H1 (cell line): ENCODE results near the gene COL8A1. TPM values are rescaled to one million over a fixed set of nuclear protein-coding genes. Genes with fewer than 3 reads are reported as not detected.

Source experiments
- CTCF ChIA-PET: fragments of 300-600 bp; sonication (Branson Sonifier 250); formaldehyde crosslinking; loops from one replicate; lab custom pipeline; 2021; ENCODE audit not compliant: partially characterized antibody; lab: Charles Lee
- POLR2A ChIA-PET: fragments of 300-600 bp; sonication (Branson Sonifier 250); formaldehyde crosslinking; loops from one replicate; lab custom pipeline; 2021; ENCODE audit warnings: inconsistent platforms; ENCODE audit not compliant: partially characterized antibody; lab: Charles Lee
- DNase-seq, 2 experiments: peaks; one replicate each; pipeline versions ENCODE4 v3.0.0 to v3.0.0-alpha.2; 2010 to 2022; ENCODE audit warnings: low spot score in 2 of 2, low read depth in 1 of 2, mixed read lengths in 1 of 2
- FAIRE-seq: peaks from 2 replicates; lab custom pipeline; 2011; peaks lifted over from hg19 to GRCh38; lab: Jason Lieb, UNC
- H2AFZ ChIP-seq: 2 replicates; pipeline ENCODE4 v1.8.1; 2012; ENCODE audit warnings: low read length, inconsistent platforms
- H2AK5ac ChIP-seq: 2 replicates; pipeline ENCODE4 v1.6.1; 2013; ENCODE audit warnings: low read depth, low read length
- H2BK120ac ChIP-seq: replicated peaks from 2 replicates; pipeline ENCODE3; 2013; ENCODE audit warnings: low read depth, low read length, inconsistent platforms
- H2BK12ac ChIP-seq: 2 replicates; pipeline ENCODE4 v1.6.1; 2013; ENCODE audit warnings: low read depth, low read length
- H2BK15ac ChIP-seq: 2 replicates; pipeline ENCODE4 v1.6.1; 2013; ENCODE audit warnings: low read length
- H2BK20ac ChIP-seq: 2 replicates; pipeline ENCODE4 v1.6.1; 2013; ENCODE audit warnings: low read length
- H2BK5ac ChIP-seq: 2 replicates; pipeline ENCODE4 v1.6.1; 2013; ENCODE audit warnings: low read depth, low read length
- H3K14ac ChIP-seq: 2 replicates; pipeline ENCODE4 v1.6.1; 2013; ENCODE audit warnings: inconsistent platforms; ENCODE audit not compliant: insufficient read length
- H3K18ac ChIP-seq: 2 replicates; pipeline ENCODE4 v1.6.1; 2013; ENCODE audit warnings: low read length; ENCODE audit errors: extremely low read depth
- H3K23ac ChIP-seq: 2 replicates; pipeline ENCODE4 v1.6.1; 2013; ENCODE audit warnings: inconsistent platforms; ENCODE audit not compliant: insufficient read length
- H3K23me2 ChIP-seq: 2 replicates; pipeline ENCODE4 v1.6.1; 2013; ENCODE audit warnings: low read depth, low read length
- H3K27ac ChIP-seq: 2 replicates; pipeline ENCODE4 v1.6.1; 2011; ENCODE audit warnings: low read depth, low read length, inconsistent platforms
- H3K27me3 ChIP-seq, 4 experiments: replicated peaks in 1 of 4; 1 replicate in 1 of 4; 2 replicates in 3 of 4; pipeline versions ENCODE4 v1.6.1 to v1.8.1; 2011 to 2013; ENCODE audit warnings: low read length in 3 of 4, mild to moderate bottlenecking in 3 of 4, inconsistent platforms in 2 of 4, mixed read lengths in 2 of 4, moderate library complexity in 1 of 4; ENCODE audit not compliant: control insufficient read depth in 3 of 4, insufficient read depth in 3 of 4; ENCODE audit errors: extremely low read depth in 1 of 4
- H3K36me3 ChIP-seq, 4 experiments: 2 replicates each; pipeline versions ENCODE4 v1.6.1 to v1.8.1; 2011 to 2013; ENCODE audit warnings: mild to moderate bottlenecking in 4 of 4, low read length in 3 of 4, moderate library complexity in 2 of 4, control low read depth in 1 of 4, inconsistent platforms in 1 of 4; ENCODE audit not compliant: insufficient read depth in 4 of 4, control insufficient read depth in 2 of 4
- H3K4ac ChIP-seq: replicated peaks from 2 replicates; pipeline ENCODE3; 2013; ENCODE audit warnings: low read length, low read depth, mixed read lengths, inconsistent platforms; ENCODE audit not compliant: insufficient read length
- H3K4me1 ChIP-seq, 4 experiments: replicated peaks in 1 of 4; 1 replicate in 1 of 4; 2 replicates in 3 of 4; pipeline versions ENCODE4 v1.6.1 to v1.8.1; 2011 to 2013; ENCODE audit warnings: low read length in 3 of 4, inconsistent platforms in 2 of 4, mixed read lengths in 1 of 4; ENCODE audit not compliant: insufficient read depth in 4 of 4, control insufficient read depth in 3 of 4
- H3K4me2 ChIP-seq, 2 experiments: 2 replicates each; pipeline versions ENCODE4 v1.6.1 to v1.8.1; 2011 to 2013; ENCODE audit warnings: low read depth in 2 of 2, low read length in 2 of 2, control low read depth in 1 of 2, inconsistent platforms in 1 of 2, mild to moderate bottlenecking in 1 of 2; ENCODE audit not compliant: insufficient read depth in 1 of 2
- H3K4me3 ChIP-seq, 4 experiments: fragments of 200-600, 300-600 bp in 1 of 4; sonication (generic), shearing (Covaris generic), sonication (Bioruptor Twin) in 1 of 4; 2 replicates each; pipeline versions ENCODE4 v1.5.1 to v1.8.1; 2011 to 2016; ENCODE audit warnings: low read length in 4 of 4, low read depth in 3 of 4, control low read depth in 2 of 4, inconsistent platforms in 2 of 4, mild to moderate bottlenecking in 2 of 4, mixed read lengths in 1 of 4, moderate library complexity in 1 of 4; ENCODE audit not compliant: insufficient read depth in 2 of 4; ENCODE audit errors: extremely low read depth in 1 of 4
- H3K56ac ChIP-seq: replicated peaks from 2 replicates; pipeline ENCODE3; 2013; ENCODE audit warnings: low read depth, mild to moderate bottlenecking, mixed read lengths, low read length, inconsistent platforms; ENCODE audit not compliant: insufficient read length
- H3K79me1 ChIP-seq: 2 replicates; pipeline ENCODE4 v1.6.1; 2013; ENCODE audit warnings: low read depth, low read length, control low read depth
- H3K79me2 ChIP-seq, 2 experiments: 2 replicates each; pipeline versions ENCODE4 v1.6.1 to v1.8.1; 2012 to 2013; ENCODE audit warnings: low read length in 2 of 2, mild to moderate bottlenecking in 2 of 2, inconsistent platforms in 1 of 2; ENCODE audit not compliant: insufficient read depth in 2 of 2, control insufficient read depth in 1 of 2
- H3K9ac ChIP-seq, 4 experiments: replicated peaks in 1 of 4; 1 replicate in 1 of 4; 2 replicates in 3 of 4; pipeline versions ENCODE4 v1.6.1 to v1.8.1; 2011 to 2013; ENCODE audit warnings: low read depth in 3 of 4, low read length in 3 of 4, control low read depth in 2 of 4, mild to moderate bottlenecking in 2 of 4, moderate library complexity in 2 of 4, inconsistent platforms in 1 of 4; ENCODE audit errors: extremely low read depth in 1 of 4
- H3K9me3 ChIP-seq, 2 experiments: 2 replicates each; pipeline versions ENCODE4 v1.6.1 to v1.8.1; 2012 to 2013; ENCODE audit warnings: mild to moderate bottlenecking in 2 of 2, moderate library complexity in 2 of 2, control low read depth in 1 of 2, inconsistent platforms in 1 of 2, low read depth in 1 of 2, low read length in 1 of 2, mixed read lengths in 1 of 2; ENCODE audit not compliant: insufficient read depth in 2 of 2
- H4K20me1 ChIP-seq, 2 experiments: replicated peaks in 1 of 2; 2 replicates each; pipeline versions ENCODE3 to v1.8.1; 2011 to 2013; ENCODE audit warnings: inconsistent platforms in 2 of 2, low read length in 2 of 2, mild to moderate bottlenecking in 1 of 2; ENCODE audit not compliant: insufficient read depth in 2 of 2, control insufficient read depth in 1 of 2
- H4K5ac ChIP-seq: 2 replicates; pipeline ENCODE4 v1.6.1; 2013; ENCODE audit warnings: low read length, low read depth, mixed read lengths, inconsistent platforms; ENCODE audit not compliant: insufficient read length
- H4K8ac ChIP-seq: 2 replicates; pipeline ENCODE4 v1.8.0; 2013; ENCODE audit warnings: mild to moderate bottlenecking, moderate library complexity, low read length, inconsistent platforms; ENCODE audit not compliant: insufficient read depth; ENCODE audit errors: extremely low read depth
- H4K91ac ChIP-seq: replicated peaks from 2 replicates; pipeline ENCODE3; 2013; ENCODE audit warnings: low read length, mixed read lengths, inconsistent platforms; ENCODE audit not compliant: insufficient read length
- HDAC2 ChIP-seq, 2 experiments: fragments of 300-600 bp in 1 of 2; sonication (generic) in 1 of 2; IDR thresholded peaks; 2 replicates each; pipeline ENCODE4 v1.6.1; 2011 to 2012; ENCODE audit warnings: low read depth in 2 of 2, low read length in 2 of 2, mild to moderate bottlenecking in 2 of 2, moderate library complexity in 2 of 2, borderline replicate concordance in 1 of 2, inconsistent platforms in 1 of 2
- KDM4A ChIP-seq: IDR thresholded peaks from one replicate; pipeline ENCODE4 v1.7.1; 2012; ENCODE audit warnings: low read depth, mild to moderate bottlenecking, moderate library complexity, low read length, inconsistent platforms; ENCODE audit not compliant: severe bottlenecking
- SRF ChIP-seq: IDR thresholded peaks from 2 replicates; pipeline ENCODE4 v1.6.1; 2011; ENCODE audit warnings: mild to moderate bottlenecking, low read depth, low read length, moderate library complexity
- WGBS, 2 experiments: shearing (Covaris generic) in 1 of 2; methylation state at CpG; one replicate each; pipeline versions ENCODE4 v1.1.6 to v1.1.7; 2013 to 2015; ENCODE audit warnings: low lambda C conversion rate in 2 of 2, mixed read lengths in 2 of 2, inconsistent platforms in 1 of 2, low coverage in 1 of 2, missing lambda C conversion rate in 1 of 2; ENCODE audit not compliant: insufficient replicate concordance in 2 of 2, insufficient coverage in 1 of 2, insufficient read length in 1 of 2; ENCODE audit errors: extremely low coverage in 1 of 2, missing lambda C conversion rate in 1 of 2; 5-methylcytosine and 5-hydroxymethylcytosine counted together
- polyA plus RNA-seq, 7 experiments: library from polyadenylated mRNA; depleted of rRNA in 3 of 7; stranded (reverse) in 5 of 7; unstranded in 2 of 7; fragments of >200 nt in 5 of 7; fragments of 200-250 nt in 2 of 7; gene quantifications; 1 replicate in 5 of 7; 2 replicates in 1 of 7; 4 replicates in 1 of 7; pipeline versions ENCODE4 v1.2.1 to v1.2.3, GENCODE V29; 2011 to 2013; ENCODE audit warnings: missing spikeins in 2 of 7, mixed read lengths in 2 of 7
- total RNA-seq: library from RNA; stranded (reverse); fragmentation: NEBNext Ultra II Directional; extraction: Animal tissue kit (Norgen Biotek cat#: 25700); gene quantifications from 2 replicates; pipeline ENCODE4 v1.2.1, GENCODE V29; 2021

COL8A1 gene
- total and polyA plus RNA-seq, 2 of the 8 experiments (the other 6 are each of a cell fraction or from before 2014, with no cell fraction given) = 0.21 to 1.2 TPM

GRCh38 chr3:99624496-99625236 lies 13.7 kb upstream of the COL8A1 start:
- Histone ChIP-seq H4K8ac (no peak overlapping the region; the same call in 1 of the 2 replicates), H2AFZ (no peak overlapping the region), H3K18ac (no peak overlapping the region), H3K4me3 (no peak overlapping the region), H3K23me2 (no peaks in the 10 kb centered on the region), H3K79me1 (no peaks in the 10 kb centered on the region), H4K20me1 (no peaks in the 10 kb centered on the region), H3K4ac (no peak overlapping the region), H3K79me2 (no peaks in the 10 kb centered on the region), H3K36me3 (no peaks in the 10 kb centered on the region), H3K9ac (no peak overlapping the region), H2BK5ac (no peak overlapping the region), H2BK12ac (no peak overlapping the region), H3K4me1 (no peaks in the 10 kb centered on the region), H2BK15ac (no peak overlapping the region), H3K4me2 (no peak overlapping the region), H4K91ac (no peak overlapping the region), H4K5ac (no peak overlapping the region), H3K27ac (no peak overlapping the region), H3K27me3 (no peaks in the 10 kb centered on the region), H3K14ac (no peak overlapping the region), H3K23ac (no peak overlapping the region), H3K9me3 (no peaks in the 10 kb centered on the region), H2BK20ac (no peak overlapping the region), H3K56ac (no peak overlapping the region), H2AK5ac (no peak overlapping the region), H2BK120ac (no peak overlapping the region)
- no peak for TF ChIP-seq HDAC2 (IDR thresholded peaks at IDR 0.05; ENCODE audit: borderline replicate concordance in 1 of 2, low read depth in 2 of 2, low read length in 2 of 2)
- no peak for TF ChIP-seq SRF
- no peak for TF ChIP-seq KDM4A
- ChIA-PET CTCF (interaction anchor here (0.8 to 3.3 kb wide), 7 partner anchors 13 to 568 kb away, joined by 3 to 10 read pairs (median 4); partner anchors contain the start of gene COL8A1), POLR2A (no interaction called here)
- DNase-seq (no peak), FAIRE-seq (no peak)
- WGBS, 2 experiments = 95% methylated on average over 2 of the region's 2 CpGs; no CpG with 5 or more reads in 1 of the 2 experiments
